WTC11 (cell line): Measurements from ENCODE around the gene SULT1C3. TPM values are rescaled to one million over a fixed set of nuclear protein-coding genes. Genes with fewer than 3 reads are reported as not detected.

Source experiments
- ATAC-seq: fragments of 200-7000 bp; cut with Tn5 transposase; 2 replicates; pipeline ENCODE4 v1.10.0; 2021; ENCODE audit warnings: mild to moderate bottlenecking, moderate library complexity
- CTCF ChIA-PET: fragments of 300-600 bp; sonication (Branson Sonifier 250); formaldehyde crosslinking; loops from one replicate; lab custom pipeline; 2021; ENCODE audit warnings: antibody characterized with exemption; lab: Charles Lee
- POLR2A ChIA-PET: fragments of 350-600 bp; sonication (Branson Sonifier 250); formaldehyde crosslinking; loops from one replicate; lab custom pipeline; 2021; ENCODE audit warnings: antibody characterized with exemption; lab: Charles Lee
- DNase-seq: peaks from one replicate; pipeline ENCODE4 v3.0.0; 2021; ENCODE audit warnings: low spot score
- H3K27ac Mint-ChIP-seq: 2 replicates; pipeline ENCODE4 v1.8.0; 2021; ENCODE audit warnings: mixed read lengths
- H3K27me3 Mint-ChIP-seq: 2 replicates; pipeline ENCODE4 v1.8.0; 2021; ENCODE audit warnings: low read depth, mild to moderate bottlenecking, moderate library complexity, mixed read lengths
- H3K36me3 Mint-ChIP-seq: 2 replicates; pipeline ENCODE4 v1.8.0; 2021; ENCODE audit warnings: mixed read lengths
- H3K4me1 Mint-ChIP-seq: 2 replicates; pipeline ENCODE4 v1.8.0; 2022; ENCODE audit warnings: mixed read lengths
- H3K4me3 Mint-ChIP-seq: 2 replicates; pipeline ENCODE4 v1.8.0; 2021; ENCODE audit warnings: mild to moderate bottlenecking, moderate library complexity, mixed read lengths
- H3K9me3 Mint-ChIP-seq: 2 replicates; pipeline ENCODE4 v1.8.0; 2021; ENCODE audit warnings: mixed read lengths
- CBFB ChIP-seq: sonication (generic); formaldehyde crosslinking; IDR thresholded peaks from 2 replicates; pipeline ENCODE4 v1.8.1; 2022; ENCODE audit warnings: mild to moderate bottlenecking, low read depth, missing genetic modification reagents
- ERG ChIP-seq: fragments of 250-450 bp; sonication (Bioruptor Pico); IDR thresholded peaks from 2 replicates; pipeline ENCODE4 v1.8.0; 2021; ENCODE audit warnings: mild to moderate bottlenecking
- ESRRA ChIP-seq: sonication (generic); formaldehyde crosslinking; IDR thresholded peaks from 2 replicates; pipeline ENCODE4 v1.8.1; 2022; ENCODE audit warnings: mild to moderate bottlenecking, missing genetic modification reagents, borderline replicate concordance
- FOXK1 ChIP-seq: sonication (generic); formaldehyde crosslinking; IDR thresholded peaks from 2 replicates; pipeline ENCODE4 v1.8.0; 2022; ENCODE audit warnings: mild to moderate bottlenecking, moderate library complexity, missing genetic modification reagents
- GRHL2 ChIP-seq: fragments of 250-450 bp; sonication (Bioruptor Pico); IDR thresholded peaks from 2 replicates; pipeline ENCODE4 v1.8.0; 2022; ENCODE audit warnings: mild to moderate bottlenecking, moderate library complexity; ENCODE audit not compliant: insufficient replicate concordance, severe bottlenecking
- JUN ChIP-seq: sonication (generic); formaldehyde crosslinking; IDR thresholded peaks from 2 replicates; pipeline ENCODE4 v1.8.0; 2023; ENCODE audit warnings: mild to moderate bottlenecking, missing genetic modification reagents
- MAX ChIP-seq: sonication (generic); formaldehyde crosslinking; IDR thresholded peaks from 2 replicates; pipeline ENCODE4 v1.8.0; 2022; ENCODE audit warnings: mild to moderate bottlenecking, missing genetic modification reagents
- NFATC4 ChIP-seq: fragments of 250-450 bp; sonication (Bioruptor Pico); IDR thresholded peaks from 2 replicates; pipeline ENCODE4 v1.9.0; 2021; ENCODE audit warnings: mild to moderate bottlenecking
- NR3C1 ChIP-seq: sonication (generic); formaldehyde crosslinking; conservative IDR thresholded peaks from 2 replicates; pipeline ENCODE4 v1.8.1; 2023; ENCODE audit warnings: low read depth, mild to moderate bottlenecking, missing genetic modification reagents
- SMAD4 ChIP-seq: sonication (generic); formaldehyde crosslinking; IDR thresholded peaks from 2 replicates; pipeline ENCODE4 v1.8.0; 2022; ENCODE audit warnings: mild to moderate bottlenecking, missing genetic modification reagents
- SOX15 ChIP-seq: fragments of 250-450 bp; sonication (Bioruptor Pico); IDR thresholded peaks from 2 replicates; pipeline ENCODE4 v1.9.0; 2021; ENCODE audit warnings: mild to moderate bottlenecking
- TCF7 ChIP-seq: sonication (generic); formaldehyde crosslinking; IDR thresholded peaks from 2 replicates; pipeline ENCODE4 v1.8.0; 2022; ENCODE audit warnings: mild to moderate bottlenecking, low read depth, missing genetic modification reagents, moderate library complexity
- TEAD1 ChIP-seq: sonication (generic); formaldehyde crosslinking; IDR thresholded peaks from 2 replicates; pipeline ENCODE4 v1.8.0; 2022; ENCODE audit warnings: mild to moderate bottlenecking, missing genetic modification reagents
- TEAD4 ChIP-seq: sonication (generic); formaldehyde crosslinking; IDR thresholded peaks from 2 replicates; pipeline ENCODE4 v1.8.0; 2022; ENCODE audit warnings: mild to moderate bottlenecking, missing genetic modification reagents
- TP53 ChIP-seq: sonication (generic); formaldehyde crosslinking; IDR thresholded peaks from 2 replicates; pipeline ENCODE4 v1.8.1; 2023; ENCODE audit warnings: mild to moderate bottlenecking, missing genetic modification reagents
- ZNF263 ChIP-seq: sonication (generic); formaldehyde crosslinking; IDR thresholded peaks from 2 replicates; pipeline ENCODE4 v1.8.1; 2022; ENCODE audit warnings: low read depth, mild to moderate bottlenecking, moderate library complexity, missing genetic modification reagents
- ZNF396 ChIP-seq: fragments of 250-450 bp; sonication (Bioruptor Pico); IDR thresholded peaks from 2 replicates; pipeline ENCODE4 v1.8.0; 2021; ENCODE audit warnings: mild to moderate bottlenecking, moderate library complexity, borderline replicate concordance
- total RNA-seq: library from RNA; stranded (reverse); gene quantifications from 3 replicates; pipeline ENCODE4 v1.2.3, GENCODE V29; 2021
- TF ChIP-seq, protein P1 (sequence below): sonication (generic); formaldehyde crosslinking; IDR thresholded peaks from 2 replicates; pipeline ENCODE4 v1.8.1; 2023; ENCODE audit warnings: mild to moderate bottlenecking, missing genetic modification reagents, moderate library complexity
- TF ChIP-seq, protein P2 (sequence below): fragments of 250-450 bp; sonication (Bioruptor Pico); IDR thresholded peaks from 2 replicates; pipeline ENCODE4 v1.9.0; 2021; ENCODE audit warnings: mild to moderate bottlenecking, borderline replicate concordance
- TF ChIP-seq, protein P3 (sequence below): sonication (generic); formaldehyde crosslinking; IDR thresholded peaks from 2 replicates; pipeline ENCODE4 v1.8.0; 2022; ENCODE audit warnings: mild to moderate bottlenecking, missing genetic modification reagents
- TF ChIP-seq, protein P4 (sequence below): sonication (generic); formaldehyde crosslinking; IDR thresholded peaks from 2 replicates; pipeline ENCODE4 v1.8.0; 2022; ENCODE audit warnings: mild to moderate bottlenecking, missing genetic modification reagents
- TF ChIP-seq, protein P5 (sequence below): sonication (generic); formaldehyde crosslinking; IDR thresholded peaks from 2 replicates; pipeline ENCODE4 v1.8.0; 2022; ENCODE audit warnings: mild to moderate bottlenecking, missing genetic modification reagents

The SULT1C3 gene
- total RNA-seq, 1 experiment from 2014 or later = not detected

DNA sequence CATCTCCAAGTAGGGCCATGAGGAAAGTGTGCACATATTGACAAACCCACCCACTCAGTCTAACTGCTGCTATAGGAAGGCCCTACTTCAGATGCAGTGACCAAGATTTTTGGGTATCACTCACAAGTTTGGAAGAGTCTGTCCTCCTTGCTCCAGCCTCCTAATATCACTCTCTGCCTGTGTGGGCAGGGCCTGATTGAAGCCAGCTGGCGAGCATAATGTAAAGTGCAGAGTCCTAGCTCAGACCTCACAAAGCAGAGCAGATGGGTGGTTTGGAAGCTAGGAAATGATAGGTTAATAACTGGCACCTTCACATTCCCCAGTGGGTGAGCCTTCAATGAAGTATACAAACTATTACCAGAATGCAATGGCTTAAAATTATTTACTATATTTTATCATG is 11.2 kb upstream of the SULT1C3 start:
- ATAC-seq (no peak), DNase-seq (no peak)
- Mint-ChIP-seq H3K27me3 (peaks cover 3% of the 10 kb centered on the region; the same call in 1 of the 2 replicates), H3K36me3 (peaks cover 18% of the 10 kb centered on the region), H3K4me3 (no peak overlapping the region), H3K9me3 (peaks cover 58% of the 10 kb centered on the region), H3K4me1 (no peaks in the 10 kb centered on the region), H3K27ac (no peak overlapping the region)
- TF ChIP-seq, protein P1, sequence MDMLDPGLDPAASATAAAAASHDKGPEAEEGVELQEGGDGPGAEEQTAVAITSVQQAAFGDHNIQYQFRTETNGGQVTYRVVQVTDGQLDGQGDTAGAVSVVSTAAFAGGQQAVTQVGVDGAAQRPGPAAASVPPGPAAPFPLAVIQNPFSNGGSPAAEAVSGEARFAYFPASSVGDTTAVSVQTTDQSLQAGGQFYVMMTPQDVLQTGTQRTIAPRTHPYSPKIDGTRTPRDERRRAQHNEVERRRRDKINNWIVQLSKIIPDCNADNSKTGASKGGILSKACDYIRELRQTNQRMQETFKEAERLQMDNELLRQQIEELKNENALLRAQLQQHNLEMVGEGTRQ (CRISPR knock-in tag) = no peak
- TF ChIP-seq ESRRA (no peak), CBFB (CRISPR knock-in tag) (no peak), MAX (CRISPR knock-in tag) (no peak), ZNF263 (no peak), NFATC4 (no peak), FOXK1 (CRISPR knock-in tag) (no peak), JUN (CRISPR knock-in tag) (no peak), GRHL2 (CRISPR knock-in tag) (no peak), TP53 (CRISPR knock-in tag) (no peak)
- TF ChIP-seq, protein P2, sequence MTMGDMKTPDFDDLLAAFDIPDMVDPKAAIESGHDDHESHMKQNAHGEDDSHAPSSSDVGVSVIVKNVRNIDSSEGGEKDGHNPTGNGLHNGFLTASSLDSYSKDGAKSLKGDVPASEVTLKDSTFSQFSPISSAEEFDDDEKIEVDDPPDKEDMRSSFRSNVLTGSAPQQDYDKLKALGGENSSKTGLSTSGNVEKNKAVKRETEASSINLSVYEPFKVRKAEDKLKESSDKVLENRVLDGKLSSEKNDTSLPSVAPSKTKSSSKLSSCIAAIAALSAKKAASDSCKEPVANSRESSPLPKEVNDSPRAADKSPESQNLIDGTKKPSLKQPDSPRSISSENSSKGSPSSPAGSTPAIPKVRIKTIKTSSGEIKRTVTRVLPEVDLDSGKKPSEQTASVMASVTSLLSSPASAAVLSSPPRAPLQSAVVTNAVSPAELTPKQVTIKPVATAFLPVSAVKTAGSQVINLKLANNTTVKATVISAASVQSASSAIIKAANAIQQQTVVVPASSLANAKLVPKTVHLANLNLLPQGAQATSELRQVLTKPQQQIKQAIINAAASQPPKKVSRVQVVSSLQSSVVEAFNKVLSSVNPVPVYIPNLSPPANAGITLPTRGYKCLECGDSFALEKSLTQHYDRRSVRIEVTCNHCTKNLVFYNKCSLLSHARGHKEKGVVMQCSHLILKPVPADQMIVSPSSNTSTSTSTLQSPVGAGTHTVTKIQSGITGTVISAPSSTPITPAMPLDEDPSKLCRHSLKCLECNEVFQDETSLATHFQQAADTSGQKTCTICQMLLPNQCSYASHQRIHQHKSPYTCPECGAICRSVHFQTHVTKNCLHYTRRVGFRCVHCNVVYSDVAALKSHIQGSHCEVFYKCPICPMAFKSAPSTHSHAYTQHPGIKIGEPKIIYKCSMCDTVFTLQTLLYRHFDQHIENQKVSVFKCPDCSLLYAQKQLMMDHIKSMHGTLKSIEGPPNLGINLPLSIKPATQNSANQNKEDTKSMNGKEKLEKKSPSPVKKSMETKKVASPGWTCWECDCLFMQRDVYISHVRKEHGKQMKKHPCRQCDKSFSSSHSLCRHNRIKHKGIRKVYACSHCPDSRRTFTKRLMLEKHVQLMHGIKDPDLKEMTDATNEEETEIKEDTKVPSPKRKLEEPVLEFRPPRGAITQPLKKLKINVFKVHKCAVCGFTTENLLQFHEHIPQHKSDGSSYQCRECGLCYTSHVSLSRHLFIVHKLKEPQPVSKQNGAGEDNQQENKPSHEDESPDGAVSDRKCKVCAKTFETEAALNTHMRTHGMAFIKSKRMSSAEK = no peak
- TF ChIP-seq, protein P3, sequence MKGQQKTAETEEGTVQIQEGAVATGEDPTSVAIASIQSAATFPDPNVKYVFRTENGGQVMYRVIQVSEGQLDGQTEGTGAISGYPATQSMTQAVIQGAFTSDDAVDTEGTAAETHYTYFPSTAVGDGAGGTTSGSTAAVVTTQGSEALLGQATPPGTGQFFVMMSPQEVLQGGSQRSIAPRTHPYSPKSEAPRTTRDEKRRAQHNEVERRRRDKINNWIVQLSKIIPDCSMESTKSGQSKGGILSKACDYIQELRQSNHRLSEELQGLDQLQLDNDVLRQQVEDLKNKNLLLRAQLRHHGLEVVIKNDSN (CRISPR knock-in tag) = no peak
- ChIA-PET CTCF (no interaction called here), POLR2A (no interaction called here)

DNA sequence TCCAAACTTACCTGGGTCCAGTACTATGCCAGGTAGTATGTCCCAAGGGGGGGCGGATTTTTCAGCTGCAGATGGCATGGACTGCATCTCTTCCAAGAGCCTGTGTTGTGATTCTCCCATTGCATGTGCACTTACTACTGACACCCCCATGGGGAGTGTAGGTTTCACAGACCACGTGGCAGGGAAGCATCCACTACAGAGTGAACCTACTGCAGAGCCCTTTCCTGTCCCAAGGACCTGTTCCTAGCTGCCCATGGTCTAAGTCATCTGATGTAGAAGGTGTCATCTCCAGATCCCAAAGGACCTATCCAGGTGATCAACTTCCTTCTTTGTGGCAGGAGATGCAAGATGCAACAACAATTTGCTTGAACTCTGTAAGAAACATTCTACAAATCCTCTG is 9.9 kb upstream of the SULT1C3 start:
- H3K4me1 Mint-ChIP-seq = no peaks in the 10 kb centered on the region
- no peak for ATAC-seq
- H3K27ac Mint-ChIP-seq = no peak overlapping the region
- ChIA-PET POLR2A (no interaction called here), CTCF (no interaction called here)
- H3K9me3 Mint-ChIP-seq = peaks cover 60% of the 10 kb centered on the region
- no peak for TF ChIP-seq NR3C1 (CRISPR knock-in tag)
- TF ChIP-seq, protein P1 (CRISPR knock-in tag) = no peak
- no peak for TF ChIP-seq TEAD4 (CRISPR knock-in tag)
- TF ChIP-seq, protein P3 (CRISPR knock-in tag) = no peak
- TF ChIP-seq ZNF396 (CRISPR knock-in tag) = no peak
- TF ChIP-seq, protein P4, sequence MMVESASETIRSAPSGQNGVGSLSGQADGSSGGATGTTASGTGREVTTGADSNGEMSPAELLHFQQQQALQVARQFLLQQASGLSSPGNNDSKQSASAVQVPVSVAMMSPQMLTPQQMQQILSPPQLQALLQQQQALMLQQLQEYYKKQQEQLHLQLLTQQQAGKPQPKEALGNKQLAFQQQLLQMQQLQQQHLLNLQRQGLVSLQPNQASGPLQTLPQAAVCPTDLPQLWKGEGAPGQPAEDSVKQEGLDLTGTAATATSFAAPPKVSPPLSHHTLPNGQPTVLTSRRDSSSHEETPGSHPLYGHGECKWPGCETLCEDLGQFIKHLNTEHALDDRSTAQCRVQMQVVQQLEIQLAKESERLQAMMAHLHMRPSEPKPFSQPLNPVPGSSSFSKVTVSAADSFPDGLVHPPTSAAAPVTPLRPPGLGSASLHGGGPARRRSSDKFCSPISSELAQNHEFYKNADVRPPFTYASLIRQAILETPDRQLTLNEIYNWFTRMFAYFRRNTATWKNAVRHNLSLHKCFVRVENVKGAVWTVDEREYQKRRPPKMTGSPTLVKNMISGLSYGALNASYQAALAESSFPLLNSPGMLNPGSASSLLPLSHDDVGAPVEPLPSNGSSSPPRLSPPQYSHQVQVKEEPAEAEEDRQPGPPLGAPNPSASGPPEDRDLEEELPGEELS (CRISPR knock-in tag) = no peak
- TF ChIP-seq SMAD4 (CRISPR knock-in tag) = no peak
- no peak for TF ChIP-seq TEAD1 (CRISPR knock-in tag)
- TF ChIP-seq TCF7 (CRISPR knock-in tag) = no peak
- no peak for TF ChIP-seq ERG (CRISPR knock-in tag)
- TF ChIP-seq, protein P5, sequence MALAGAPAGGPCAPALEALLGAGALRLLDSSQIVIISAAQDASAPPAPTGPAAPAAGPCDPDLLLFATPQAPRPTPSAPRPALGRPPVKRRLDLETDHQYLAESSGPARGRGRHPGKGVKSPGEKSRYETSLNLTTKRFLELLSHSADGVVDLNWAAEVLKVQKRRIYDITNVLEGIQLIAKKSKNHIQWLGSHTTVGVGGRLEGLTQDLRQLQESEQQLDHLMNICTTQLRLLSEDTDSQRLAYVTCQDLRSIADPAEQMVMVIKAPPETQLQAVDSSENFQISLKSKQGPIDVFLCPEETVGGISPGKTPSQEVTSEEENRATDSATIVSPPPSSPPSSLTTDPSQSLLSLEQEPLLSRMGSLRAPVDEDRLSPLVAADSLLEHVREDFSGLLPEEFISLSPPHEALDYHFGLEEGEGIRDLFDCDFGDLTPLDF = no peak
- no peak for TF ChIP-seq SOX15 (CRISPR knock-in tag)
- H3K4me3 Mint-ChIP-seq = no peak overlapping the region
- no peak for DNase-seq
- peaks cover 8% of the 10 kb centered on the region for H3K36me3 Mint-ChIP-seq
- no peaks in the 10 kb centered on the region; the same call in 1 of the 2 replicates for H3K27me3 Mint-ChIP-seq
